Cardiac fibroblast (primary cell): ENCODE results near the gene DTD1.

Source experiments
- DNase-seq, 2 donors: peaks; one replicate each; pipeline versions ENCODE4 v3.0.0 to v3.0.0-alpha.2; 2010; ENCODE audit warnings: low read depth in 2 of 2
- H3K4me3 ChIP-seq, 2 donors: replicated peaks in 1 of 2; 1 replicate in 1 of 2; 2 replicates in 1 of 2; pipeline ENCODE4 v1.5.1; 2011; ENCODE audit warnings: low read depth in 2 of 2, low read length in 2 of 2, mild to moderate bottlenecking in 2 of 2, moderate library complexity in 1 of 2
- TF ChIP-seq, protein P1 (sequence below): IDR thresholded peaks from one replicate; pipeline ENCODE4 v1.5.1; 2011; ENCODE audit warnings: low read depth, mild to moderate bottlenecking, low read length, inconsistent platforms

DTD1 gene

GRCh38 chr20:18719426-18719825, 131.6 kb downstream of the DTD1 start:
- H3K4me3 ChIP-seq, result no peak overlapping the region
- peak; percentile 19 to 23 for DNase-seq
- TF ChIP-seq, protein P1, sequence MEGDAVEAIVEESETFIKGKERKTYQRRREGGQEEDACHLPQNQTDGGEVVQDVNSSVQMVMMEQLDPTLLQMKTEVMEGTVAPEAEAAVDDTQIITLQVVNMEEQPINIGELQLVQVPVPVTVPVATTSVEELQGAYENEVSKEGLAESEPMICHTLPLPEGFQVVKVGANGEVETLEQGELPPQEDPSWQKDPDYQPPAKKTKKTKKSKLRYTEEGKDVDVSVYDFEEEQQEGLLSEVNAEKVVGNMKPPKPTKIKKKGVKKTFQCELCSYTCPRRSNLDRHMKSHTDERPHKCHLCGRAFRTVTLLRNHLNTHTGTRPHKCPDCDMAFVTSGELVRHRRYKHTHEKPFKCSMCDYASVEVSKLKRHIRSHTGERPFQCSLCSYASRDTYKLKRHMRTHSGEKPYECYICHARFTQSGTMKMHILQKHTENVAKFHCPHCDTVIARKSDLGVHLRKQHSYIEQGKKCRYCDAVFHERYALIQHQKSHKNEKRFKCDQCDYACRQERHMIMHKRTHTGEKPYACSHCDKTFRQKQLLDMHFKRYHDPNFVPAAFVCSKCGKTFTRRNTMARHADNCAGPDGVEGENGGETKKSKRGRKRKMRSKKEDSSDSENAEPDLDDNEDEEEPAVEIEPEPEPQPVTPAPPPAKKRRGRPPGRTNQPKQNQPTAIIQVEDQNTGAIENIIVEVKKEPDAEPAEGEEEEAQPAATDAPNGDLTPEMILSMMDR, result no peak

GRCh38 chr20:18721551-18722115, 133.8 kb downstream of the DTD1 start:
- no peak for DNase-seq
- TF ChIP-seq, protein P1, result no peak
- H3K4me3 ChIP-seq, result no peak overlapping the region

- TF ChIP-seq, protein P1, result no peak
- H3K4me3 ChIP-seq, result no peak overlapping the region
- DNase-seq, result peak in 1 of 2 donors; percentile 9
Measured at GRCh38 chr20:18722371-18722770, 134.5 kb downstream of the DTD1 start.

GRCh38 chr20:18724077-18724476, 136.2 kb downstream of the DTD1 start:
- DNase-seq, result no peak
- TF ChIP-seq, protein P1, result no peak
- H3K4me3 ChIP-seq, result no peak overlapping the region

DNA sequence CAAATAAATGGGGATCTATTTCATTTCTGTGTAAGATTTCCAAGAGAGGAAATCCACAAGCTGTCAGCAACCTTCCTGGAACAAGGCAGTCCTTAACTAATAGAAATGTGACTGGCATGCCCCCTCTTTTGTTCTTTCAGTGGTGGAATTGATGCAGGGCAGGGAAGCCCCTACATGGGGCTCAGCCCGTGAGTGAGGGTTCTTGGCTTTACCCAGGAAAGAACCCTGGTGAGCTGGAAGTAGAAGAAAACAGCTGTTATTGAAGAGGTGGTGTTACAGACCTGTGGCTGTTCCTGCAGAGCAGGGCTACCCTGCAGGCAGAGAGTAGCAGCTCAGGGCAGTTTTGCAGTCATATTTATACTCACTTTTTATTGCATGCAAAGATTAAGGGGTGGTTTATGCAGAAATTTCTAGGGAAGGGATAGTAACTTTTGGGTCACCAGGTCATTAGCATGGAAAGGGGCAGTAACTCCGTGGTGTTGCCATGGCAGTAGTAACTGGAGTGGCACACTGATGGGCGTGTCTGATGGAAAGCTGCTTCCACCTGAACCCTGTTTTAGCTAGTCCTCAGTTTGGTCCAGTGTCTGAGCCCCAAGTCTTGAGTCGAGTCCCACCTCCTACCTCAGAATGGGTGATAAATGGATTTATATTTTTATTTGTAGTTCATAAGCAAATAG, 137.1 kb downstream of the DTD1 start:
- DNase-seq, result no peak
- no peak overlapping the region for H3K4me3 ChIP-seq
- TF ChIP-seq, protein P1, result no peak

DNA sequence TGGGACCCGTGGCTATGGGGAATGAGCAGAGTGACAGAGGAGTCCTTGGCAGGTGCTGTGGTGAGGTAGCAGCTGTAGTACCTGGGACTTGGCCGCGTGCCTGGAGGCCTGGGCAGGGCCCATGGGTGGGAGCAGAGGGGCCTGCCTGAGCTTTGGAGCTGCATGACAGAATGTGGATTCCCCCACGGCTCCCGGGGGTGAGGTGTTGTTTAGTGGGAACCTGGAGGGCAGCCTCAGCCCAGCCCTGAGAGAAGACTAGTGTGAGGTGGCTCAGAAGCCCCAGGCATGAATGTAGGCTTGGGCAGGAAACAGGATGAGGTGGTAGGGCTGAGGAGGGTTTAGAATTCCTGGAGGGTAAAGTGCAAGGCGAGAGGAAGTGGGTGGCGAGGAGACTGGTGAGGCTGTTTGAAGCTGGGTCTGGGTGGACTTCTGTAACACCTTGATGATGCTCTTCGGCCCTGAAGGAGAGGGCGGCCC, 139.2 kb downstream of the DTD1 start:
- TF ChIP-seq, protein P1, result no peak
- DNase-seq, result no peak
- H3K4me3 ChIP-seq, result no peak overlapping the region
